H1 (cell line): ENCODE results near the gene SLC22A3.

Experiments
- CTCF ChIP-seq, 3 experiments: IDR thresholded peaks; 1 replicate in 2 of 3; 2 replicates in 1 of 3; pipeline versions ENCODE4 v1.5.1 to v1.6.1; 2011; ENCODE audit warnings: low read length in 3 of 3, mild to moderate bottlenecking in 3 of 3, inconsistent platforms in 2 of 3, low read depth in 1 of 3, moderate library complexity in 1 of 3; ENCODE audit not compliant: insufficient read depth in 1 of 3; ENCODE audit errors: control extremely low read depth in 1 of 3
- EZH2 ChIP-seq: fragments of 200-600 bp; sonication (generic); IDR thresholded peaks from 2 replicates; pipeline ENCODE4 v1.7.1; 2012; ENCODE audit warnings: low read depth, mild to moderate bottlenecking, moderate library complexity, low read length, inconsistent platforms; ENCODE audit not compliant: severe bottlenecking
- SP2 ChIP-seq: IDR thresholded peaks from 2 replicates; pipeline ENCODE4 v1.6.1; 2012; ENCODE audit warnings: mild to moderate bottlenecking, low read length, inconsistent platforms

DNA sequence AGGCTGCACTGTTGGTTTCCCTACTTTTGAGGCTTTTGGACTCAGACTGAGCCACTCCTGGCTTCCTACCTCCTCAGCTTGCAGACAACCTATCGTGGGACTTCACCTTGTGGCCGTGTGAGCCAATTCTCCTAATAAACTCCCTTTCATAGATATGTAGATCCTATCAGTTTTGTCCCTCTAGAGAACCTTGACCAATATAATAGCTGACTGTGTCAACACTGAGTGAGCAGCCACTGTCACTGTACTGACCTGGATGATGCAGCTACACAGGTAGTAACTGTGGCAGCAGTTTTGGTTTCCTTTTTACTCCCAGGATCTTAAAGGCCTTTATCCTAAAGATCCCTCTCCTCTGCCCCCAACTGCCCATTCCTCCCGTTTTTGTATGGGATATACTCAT is 70.2 kb downstream of the SLC22A3 start:
- TF ChIP-seq CTCF (IDR thresholded peaks at IDR 0.05; ENCODE audit: control extremely low read depth in 1 of 3, insufficient read depth in 1 of 3, low read depth in 1 of 3, low read length in 3 of 3) (no peak), EZH2 (no peak), SP2 (no peak)
